ENCODE measurements around the gene MZT2B.
"Not testable (repeated sequence)": the region's sequence is repeated elsewhere in the genome, so short reads cannot be mapped to it uniquely, and the experiment has no call there.

- not testable (repeated sequence) for TF ChIP-seq EZH2phosphoT487 (IDR thresholded peaks at IDR 0.05; ENCODE audit: borderline replicate concordance, low read length); CTCF (IDR thresholded peaks at IDR 0.05; ENCODE audit: low read depth, low read length, poor library complexity, severe bottlenecking)
Measured at GRCh38 chr2:130145006-130145414, 37.1 kb upstream of the MZT2B start, which contains the start of gene CCDC74B.
